ENCODE measurements around the gene NPPA.

NPPA gene

GRCh38 chr1:11842154-11843041 is 5.2 kb downstream of the NPPA start:
- no peak for DNase-seq (ENCODE audit: low spot score)

DNA sequence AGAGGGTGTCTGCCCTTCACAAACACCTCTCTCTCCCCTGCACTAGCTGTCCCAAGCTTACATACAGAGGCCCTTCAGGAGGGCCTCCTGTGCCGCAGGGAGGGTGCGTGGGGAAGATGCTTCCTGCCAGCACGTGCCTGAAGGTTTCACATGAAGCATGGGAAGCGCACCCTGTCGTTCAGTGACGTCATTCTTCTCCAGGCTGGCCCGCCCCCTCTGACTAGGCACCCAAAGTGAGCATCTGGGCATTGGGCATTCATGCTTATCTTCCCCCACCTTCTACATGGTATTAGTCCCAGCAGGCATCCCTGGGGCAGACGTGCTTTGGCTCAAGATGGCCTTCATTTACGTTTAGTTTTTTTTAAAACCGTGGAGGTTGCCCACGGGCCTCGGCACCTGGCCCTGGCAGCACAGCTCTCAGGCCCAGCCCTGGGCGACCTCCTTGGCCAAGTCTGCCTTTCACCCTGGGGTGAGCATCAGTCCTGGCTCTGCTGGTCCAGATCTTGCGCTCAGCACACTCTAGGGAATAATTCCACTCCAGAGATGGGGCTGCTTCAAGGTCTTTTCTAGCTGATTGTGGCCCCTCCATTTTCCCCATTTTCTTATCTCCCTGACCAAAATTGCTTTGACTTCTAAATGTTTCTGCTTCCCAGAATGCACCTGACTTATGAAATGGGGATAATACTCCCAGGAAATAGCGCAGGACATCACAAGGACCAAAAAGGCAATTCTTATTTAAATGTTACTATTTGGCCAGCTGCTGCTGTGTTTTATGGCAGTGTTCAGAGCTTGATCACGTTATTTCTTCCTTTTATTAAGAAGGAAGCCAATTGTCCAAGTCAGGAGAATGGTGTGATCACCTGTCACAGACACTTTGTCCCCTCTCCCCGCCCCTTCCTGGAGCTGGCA is 6.1 kb downstream of the NPPA start:
- no peak for DNase-seq (ENCODE audit: low spot score)

DNA sequence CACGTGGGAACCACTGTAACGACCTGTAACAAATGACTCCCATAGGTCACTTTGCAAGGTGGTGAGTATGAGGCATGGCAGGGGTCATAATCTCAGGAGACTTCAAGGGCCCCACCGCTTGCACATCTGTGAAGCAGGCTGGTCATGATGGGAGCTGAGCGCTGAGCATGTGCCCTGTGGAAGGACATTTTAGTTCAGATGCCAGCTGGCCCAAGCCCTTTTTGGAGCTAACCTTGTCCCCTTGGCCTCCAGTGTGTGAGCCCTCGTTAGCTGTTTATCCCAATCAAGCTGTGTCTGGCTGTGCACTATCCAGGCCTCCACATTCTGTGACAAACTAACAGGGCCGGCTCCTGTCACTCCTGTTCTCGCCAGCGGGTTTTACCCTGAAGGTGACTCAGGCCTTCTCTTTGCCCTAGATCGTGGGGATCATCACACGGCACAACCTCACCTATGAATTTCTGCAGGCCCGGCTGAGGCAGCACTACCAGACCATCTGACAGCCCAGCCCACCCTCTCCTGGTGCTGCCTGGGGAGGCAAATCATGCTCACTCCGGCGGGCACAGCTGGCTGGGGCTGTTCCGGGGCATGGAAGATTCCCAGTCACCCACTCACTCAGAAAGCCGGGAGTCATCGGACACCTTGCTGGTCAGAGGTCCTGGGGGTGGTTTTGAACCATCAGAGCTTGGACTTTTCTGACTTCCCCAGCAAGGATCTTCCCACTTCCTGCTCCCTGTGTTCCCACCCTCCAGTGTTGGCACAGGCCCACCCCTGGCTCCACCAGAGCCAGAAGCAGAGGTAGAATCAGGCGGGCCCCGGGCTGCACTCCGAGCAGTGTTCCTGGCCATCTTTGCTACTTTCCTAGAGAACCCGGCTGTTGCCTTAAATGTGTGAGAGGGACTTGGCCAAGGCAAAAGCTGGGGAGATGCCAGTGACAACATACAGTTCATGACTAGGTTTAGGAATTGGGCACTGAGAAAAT is 7.6 kb downstream of the NPPA start:
- no peak for DNase-seq (ENCODE audit: low spot score)

GRCh38 chr1:11838349-11839272 is 9.0 kb downstream of the NPPA start:
- DNase-seq (ENCODE audit: low spot score), result peak; percentile 91

GRCh38 chr1:11837767-11838348 is 9.7 kb downstream of the NPPA start:
- DNase-seq (ENCODE audit: low spot score), result no peak

GRCh38 chr1:11836955-11837766 is 10.4 kb downstream of the NPPA start:
- DNase-seq (ENCODE audit: low spot score), result no peak

DNA sequence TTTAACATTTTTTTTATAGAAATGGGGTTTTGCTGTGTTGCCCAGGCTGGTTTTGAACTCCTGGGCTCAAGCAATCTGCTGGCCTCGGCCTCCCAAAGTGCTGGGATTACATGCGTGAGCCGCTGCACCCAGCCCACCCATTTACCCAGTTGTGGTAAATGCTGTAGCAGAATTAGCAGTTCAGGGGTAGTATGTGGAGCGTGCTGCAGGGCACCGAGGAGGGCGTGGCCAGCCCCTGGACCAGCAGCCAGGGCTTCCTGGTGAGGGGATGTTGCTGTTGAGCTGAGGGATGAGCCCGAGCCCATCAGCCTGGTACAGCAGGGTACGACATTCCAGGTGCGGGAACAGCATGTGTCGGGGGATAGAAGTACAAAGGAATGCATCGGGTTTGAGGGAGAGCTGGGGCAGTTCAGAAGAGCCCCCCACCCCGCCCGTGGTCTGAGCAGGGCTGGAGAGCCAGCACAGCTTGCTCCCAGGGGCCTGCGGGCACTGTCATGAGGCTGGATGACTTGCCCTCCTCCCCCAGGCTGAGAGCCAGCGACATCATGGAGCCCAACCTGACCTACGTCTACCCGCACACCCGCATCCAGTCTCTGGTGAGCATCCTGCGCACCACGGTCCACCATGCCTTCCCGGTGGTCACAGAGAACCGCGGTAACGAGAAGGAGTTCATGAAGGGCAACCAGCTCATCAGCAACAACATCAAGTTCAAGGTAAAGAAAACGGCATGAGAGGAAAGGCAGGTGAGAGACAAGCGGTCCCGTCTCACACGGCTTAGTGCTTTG is 11.9 kb downstream of the NPPA start:
- DNase-seq (ENCODE audit: low spot score), result no peak

- no peak for DNase-seq (ENCODE audit: low spot score)
Observed at GRCh38 chr1:11833900-11834299, 13.7 kb downstream of the NPPA start.

GRCh38 chr1:11833497-11833896 is 14.1 kb downstream of the NPPA start:
- DNase-seq (ENCODE audit: low spot score), result no peak

- DNase-seq (ENCODE audit: low spot score), result no peak
Observed at GRCh38 chr1:11831945-11832725, 15.4 kb downstream of the NPPA start.

DNA sequence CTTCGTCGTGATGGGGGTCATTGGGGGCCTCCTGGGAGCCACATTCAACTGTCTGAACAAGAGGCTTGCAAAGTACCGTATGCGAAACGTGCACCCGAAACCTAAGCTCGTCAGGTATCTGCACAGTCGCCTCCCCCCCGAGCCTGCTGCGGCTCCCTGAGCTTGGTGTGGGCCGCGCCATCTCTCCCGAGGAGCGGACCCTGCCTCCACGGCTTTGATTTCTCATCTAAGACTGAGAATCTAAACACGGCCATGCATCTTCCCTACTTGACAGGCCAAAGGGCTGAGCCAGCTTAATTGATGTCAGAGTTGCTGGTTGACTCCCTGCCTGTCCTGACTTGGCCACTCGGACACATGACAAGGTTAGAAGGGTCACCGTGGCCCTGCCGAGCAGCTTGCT is 19.1 kb downstream of the NPPA start:
- DNase-seq (ENCODE audit: low spot score), result no peak

DNA sequence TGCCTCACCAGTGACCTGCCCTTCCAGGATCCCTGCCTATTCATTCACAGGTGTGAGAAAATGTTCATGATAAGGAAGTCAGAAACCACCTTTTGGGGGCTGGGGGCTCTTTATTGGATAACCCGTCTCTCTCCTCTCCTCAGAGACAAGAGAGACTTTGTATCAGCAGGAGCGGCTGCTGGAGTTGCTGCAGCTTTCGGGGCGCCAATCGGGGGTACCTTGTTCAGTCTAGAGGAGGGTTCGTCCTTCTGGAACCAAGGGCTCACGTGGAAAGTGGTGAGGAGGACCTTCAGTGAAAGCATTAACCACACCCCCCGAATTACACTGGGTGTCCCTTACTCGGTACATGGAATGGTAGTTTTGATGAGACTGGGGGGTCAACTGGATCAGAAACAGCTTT is 20.6 kb downstream of the NPPA start:
- no peak for DNase-seq (ENCODE audit: low spot score)

DNA sequence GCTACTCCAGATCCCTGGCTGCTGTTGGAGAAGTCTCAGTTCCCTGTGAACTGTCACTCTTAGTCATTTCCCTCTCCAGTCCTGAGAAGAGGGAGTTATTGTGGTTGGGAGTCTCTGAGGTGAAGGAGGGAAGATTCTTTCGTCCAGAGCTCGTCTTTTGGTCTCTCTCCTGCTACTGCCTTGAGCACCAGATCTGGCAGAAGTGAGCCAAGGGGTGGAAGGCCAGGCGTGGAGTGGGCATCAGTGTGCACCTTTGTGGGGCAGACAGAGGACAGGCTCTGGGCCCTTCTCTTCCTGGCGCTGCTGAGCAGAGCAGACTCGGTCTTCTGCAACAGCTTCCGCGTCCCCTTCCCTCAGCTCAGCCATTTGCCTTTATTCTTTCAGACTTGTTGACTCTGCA is 22.5 kb downstream of the NPPA start:
- no peak for DNase-seq (ENCODE audit: low spot score)

GRCh38 chr1:11823366-11824137 is 24.0 kb downstream of the NPPA start:
- DNase-seq (ENCODE audit: low spot score), result no peak

DNA sequence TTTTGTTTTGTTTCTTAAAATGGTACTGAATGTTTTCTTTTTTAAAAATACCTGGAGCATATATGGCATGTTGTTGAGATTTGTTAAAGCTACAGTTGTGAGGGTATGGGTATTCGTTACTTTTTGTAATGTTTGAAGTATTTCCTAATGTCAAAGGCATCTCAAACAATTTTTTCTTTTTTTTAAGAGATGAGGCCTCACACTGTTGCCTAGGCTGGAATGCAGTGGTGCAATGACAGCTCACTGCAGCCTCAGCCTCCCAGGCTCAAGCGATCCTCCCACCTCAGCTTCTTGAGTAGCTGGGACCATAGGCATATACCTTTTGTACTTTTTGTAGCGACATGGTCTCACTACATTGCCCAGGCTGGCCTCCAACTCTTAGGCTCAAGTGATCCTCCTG is 25.5 kb downstream of the NPPA start:
- no peak for DNase-seq (ENCODE audit: low spot score)

GRCh38 chr1:11817192-11817591 is 30.4 kb downstream of the NPPA start:
- DNase-seq (ENCODE audit: low spot score), result no peak

- DNase-seq (ENCODE audit: low spot score), result no peak
Observed at GRCh38 chr1:11813021-11813420, 34.6 kb downstream of the NPPA start.

All from AG08396 (cell line).